Nephron progenitor cell (in vitro differentiated cells): ENCODE measurements around the gene GABRD.
A peak's percentile ranks its signal among the peaks of the same experiment; 100 is the strongest.

Experiments used
- DNase-seq: peaks from one replicate; pipeline ENCODE4 v3.0.0; 2021
- H3K27ac Mint-ChIP-seq: 2 replicates; pipeline ENCODE4 v1.8.0; 2021; ENCODE audit warnings: mild to moderate bottlenecking, moderate library complexity, mixed read lengths
- H3K27me3 Mint-ChIP-seq: 2 replicates; pipeline ENCODE4 v1.8.0; 2021; ENCODE audit warnings: mild to moderate bottlenecking, low read depth, mixed read lengths; ENCODE audit not compliant: poor library complexity
- H3K36me3 Mint-ChIP-seq: 2 replicates; pipeline ENCODE4 v1.8.0; 2021; ENCODE audit warnings: low read depth, mixed read lengths
- H3K4me1 Mint-ChIP-seq: 2 replicates; pipeline ENCODE4 v1.8.0; 2021; ENCODE audit warnings: mixed read lengths
- H3K4me3 Mint-ChIP-seq: 2 replicates; pipeline ENCODE4 v1.8.0; 2021; ENCODE audit warnings: mild to moderate bottlenecking, moderate library complexity, mixed read lengths
- H3K9me3 Mint-ChIP-seq: 2 replicates; pipeline ENCODE4 v1.8.0; 2021; ENCODE audit warnings: mild to moderate bottlenecking, moderate library complexity, mixed read lengths
- TF ChIP-seq, protein P1 (sequence below): fragments of 200-600 bp; sonication (generic); IDR thresholded peaks from 2 replicates; pipeline ENCODE4 v1.5.0; 2021; ENCODE audit warnings: antibody characterized with exemption

GABRD gene

DNA sequence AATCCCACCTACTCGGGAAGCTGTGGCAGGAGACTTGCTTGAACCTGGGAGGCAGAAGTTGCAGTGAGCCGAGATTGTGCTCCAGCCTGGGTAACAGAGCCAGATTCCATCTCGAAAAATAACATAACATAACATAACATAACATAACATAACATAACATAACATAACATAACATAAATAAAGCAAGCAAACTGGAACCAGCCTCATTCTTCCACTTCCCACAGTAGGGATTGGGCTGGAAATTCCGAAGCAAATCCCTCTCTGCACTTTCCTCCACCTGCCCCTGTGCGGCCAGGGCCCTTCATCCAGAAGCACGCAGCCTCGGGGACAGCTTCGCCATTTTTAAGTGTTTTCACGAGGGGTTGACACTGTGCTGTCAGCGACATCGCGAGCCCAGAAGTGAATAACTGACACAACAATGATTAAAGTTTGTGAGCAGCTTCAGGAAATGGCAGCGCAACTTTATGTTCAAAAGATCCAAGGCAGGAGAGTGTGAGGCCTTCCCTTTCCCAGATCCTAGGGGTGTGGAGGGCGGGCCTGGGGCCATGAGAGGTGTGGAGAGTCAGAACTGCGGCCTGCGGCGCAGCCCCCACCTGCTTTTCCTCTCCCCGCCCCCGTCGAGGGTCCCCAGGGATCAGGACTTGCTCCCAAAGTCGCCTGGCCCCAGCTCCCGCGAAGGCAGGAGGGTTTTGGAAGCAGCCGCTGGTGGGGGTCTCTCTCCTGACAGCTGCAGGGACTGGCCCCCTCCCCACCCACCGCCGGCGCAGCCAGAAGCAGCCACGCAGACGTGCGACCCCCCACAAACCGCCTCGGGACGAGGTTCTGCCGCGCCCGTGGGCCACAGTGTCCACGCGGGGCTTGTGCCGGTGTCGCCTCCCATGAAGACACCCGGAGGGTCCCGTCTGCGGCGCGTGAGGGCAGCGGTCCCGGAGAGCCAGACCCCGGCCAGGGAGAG, 651 bp upstream of the GABRD start:
- Mint-ChIP-seq H3K27ac (no peak overlapping the region), H3K4me1 (peaks cover 10% of the 10 kb centered on the region), H3K9me3 (no peaks in the 10 kb centered on the region), H3K27me3 (peaks cover 86% of the 10 kb centered on the region), H3K36me3 (no peaks in the 10 kb centered on the region), H3K4me3 (peak overlapping the region; percentile 79)
- TF ChIP-seq, protein P1, sequence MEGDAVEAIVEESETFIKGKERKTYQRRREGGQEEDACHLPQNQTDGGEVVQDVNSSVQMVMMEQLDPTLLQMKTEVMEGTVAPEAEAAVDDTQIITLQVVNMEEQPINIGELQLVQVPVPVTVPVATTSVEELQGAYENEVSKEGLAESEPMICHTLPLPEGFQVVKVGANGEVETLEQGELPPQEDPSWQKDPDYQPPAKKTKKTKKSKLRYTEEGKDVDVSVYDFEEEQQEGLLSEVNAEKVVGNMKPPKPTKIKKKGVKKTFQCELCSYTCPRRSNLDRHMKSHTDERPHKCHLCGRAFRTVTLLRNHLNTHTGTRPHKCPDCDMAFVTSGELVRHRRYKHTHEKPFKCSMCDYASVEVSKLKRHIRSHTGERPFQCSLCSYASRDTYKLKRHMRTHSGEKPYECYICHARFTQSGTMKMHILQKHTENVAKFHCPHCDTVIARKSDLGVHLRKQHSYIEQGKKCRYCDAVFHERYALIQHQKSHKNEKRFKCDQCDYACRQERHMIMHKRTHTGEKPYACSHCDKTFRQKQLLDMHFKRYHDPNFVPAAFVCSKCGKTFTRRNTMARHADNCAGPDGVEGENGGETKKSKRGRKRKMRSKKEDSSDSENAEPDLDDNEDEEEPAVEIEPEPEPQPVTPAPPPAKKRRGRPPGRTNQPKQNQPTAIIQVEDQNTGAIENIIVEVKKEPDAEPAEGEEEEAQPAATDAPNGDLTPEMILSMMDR: no peak
- DNase-seq: peak; percentile 35

DNA sequence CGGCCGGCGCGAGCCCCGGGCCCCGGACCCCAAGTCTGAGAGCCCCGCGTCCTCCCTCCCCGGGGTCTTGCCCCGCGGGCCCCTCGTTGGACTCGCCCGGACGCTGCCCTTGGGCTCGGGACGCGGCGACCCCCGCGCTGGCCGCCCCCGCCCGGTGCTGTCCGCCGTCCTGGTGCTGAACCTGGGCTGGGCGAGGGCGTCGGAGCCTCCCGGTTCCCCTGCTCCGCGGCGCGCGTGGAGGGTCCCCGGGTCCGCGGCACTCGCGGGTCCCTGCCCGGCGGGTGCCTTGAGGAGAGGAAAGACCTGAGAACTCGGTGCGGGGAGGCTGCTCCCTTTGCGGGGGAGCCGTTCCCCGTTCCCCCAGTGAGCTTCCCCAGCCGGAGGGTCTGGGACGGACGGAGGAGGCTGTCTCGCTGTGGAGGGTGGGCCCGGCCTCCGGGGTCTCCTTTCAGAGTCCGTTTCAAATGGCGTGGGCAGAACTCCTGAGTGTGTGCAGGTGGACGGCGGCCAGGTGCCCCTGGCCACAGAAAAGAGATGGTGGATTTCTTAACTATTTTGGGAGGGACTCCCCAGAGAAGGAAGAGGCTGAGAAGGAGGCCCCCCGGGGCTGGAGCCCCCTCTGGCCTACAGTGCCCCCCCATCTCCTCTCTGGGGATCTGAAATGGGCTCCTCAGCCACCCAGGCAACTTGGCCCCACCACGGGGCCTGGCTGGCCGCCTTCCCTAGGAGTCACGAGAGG, 595 bp downstream of the GABRD start:
- no peaks in the 10 kb centered on the region for H3K9me3 Mint-ChIP-seq
- H3K27ac Mint-ChIP-seq: no peak overlapping the region
- H3K36me3 Mint-ChIP-seq: no peaks in the 10 kb centered on the region
- peak; percentile 86 for DNase-seq
- peaks cover 77% of the 10 kb centered on the region for H3K27me3 Mint-ChIP-seq
- no peak overlapping the region for H3K4me3 Mint-ChIP-seq
- peaks cover 10% of the 10 kb centered on the region for H3K4me1 Mint-ChIP-seq
- TF ChIP-seq, protein P1: no peak

DNA sequence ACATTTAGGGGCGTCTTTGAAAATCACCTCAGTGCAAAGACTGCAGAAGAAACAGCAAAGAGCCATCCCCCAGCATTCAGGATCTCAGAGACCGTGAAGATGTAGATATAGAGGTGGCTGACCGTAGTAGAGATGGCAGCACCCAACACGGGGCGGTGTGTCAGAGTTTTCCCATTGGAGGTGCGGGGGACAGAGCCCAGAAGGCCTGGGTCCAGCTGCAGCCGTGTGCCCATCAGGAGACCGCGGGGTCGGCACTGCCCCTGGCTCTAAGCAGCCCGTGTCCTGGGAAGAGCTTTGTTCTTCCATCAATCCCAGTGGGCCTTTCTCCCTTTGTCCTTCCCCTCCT, 1.1 kb downstream of the GABRD start:
- DNase-seq: no peak
- no peaks in the 10 kb centered on the region for H3K9me3 Mint-ChIP-seq
- H3K4me3 Mint-ChIP-seq: no peak overlapping the region
- H3K36me3 Mint-ChIP-seq: no peaks in the 10 kb centered on the region
- TF ChIP-seq, protein P1: no peak
- no peak overlapping the region for H3K27ac Mint-ChIP-seq
- H3K4me1 Mint-ChIP-seq: peaks cover 10% of the 10 kb centered on the region
- peaks cover 72% of the 10 kb centered on the region for H3K27me3 Mint-ChIP-seq

DNA sequence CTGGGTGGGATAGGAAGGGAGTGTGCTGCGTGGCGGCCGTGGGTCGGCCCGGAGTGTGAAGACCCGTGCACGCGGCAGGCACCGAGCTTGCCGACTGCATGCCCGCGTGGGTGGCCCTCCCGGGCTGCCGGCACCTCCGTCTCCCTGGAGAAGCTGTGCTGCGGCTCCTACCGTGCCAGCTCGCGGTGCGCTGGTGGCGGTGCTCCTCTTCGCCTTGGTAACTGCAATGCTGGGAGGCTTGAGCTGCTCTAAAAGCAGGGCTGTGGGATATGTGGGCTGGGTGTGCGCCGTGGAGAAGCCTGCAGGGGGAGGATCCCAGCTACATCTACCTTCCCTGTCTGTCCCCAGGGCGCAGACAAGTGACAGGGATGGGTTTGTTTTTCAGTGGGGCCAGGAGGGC, 2.4 kb downstream of the GABRD start:
- no peak overlapping the region for H3K4me3 Mint-ChIP-seq
- TF ChIP-seq, protein P1: no peak
- H3K27ac Mint-ChIP-seq: no peak overlapping the region
- H3K4me1 Mint-ChIP-seq: peaks cover 10% of the 10 kb centered on the region
- no peak for DNase-seq
- peaks cover 62% of the 10 kb centered on the region for H3K27me3 Mint-ChIP-seq
- no peaks in the 10 kb centered on the region for H3K36me3 Mint-ChIP-seq
- no peaks in the 10 kb centered on the region for H3K9me3 Mint-ChIP-seq

DNA sequence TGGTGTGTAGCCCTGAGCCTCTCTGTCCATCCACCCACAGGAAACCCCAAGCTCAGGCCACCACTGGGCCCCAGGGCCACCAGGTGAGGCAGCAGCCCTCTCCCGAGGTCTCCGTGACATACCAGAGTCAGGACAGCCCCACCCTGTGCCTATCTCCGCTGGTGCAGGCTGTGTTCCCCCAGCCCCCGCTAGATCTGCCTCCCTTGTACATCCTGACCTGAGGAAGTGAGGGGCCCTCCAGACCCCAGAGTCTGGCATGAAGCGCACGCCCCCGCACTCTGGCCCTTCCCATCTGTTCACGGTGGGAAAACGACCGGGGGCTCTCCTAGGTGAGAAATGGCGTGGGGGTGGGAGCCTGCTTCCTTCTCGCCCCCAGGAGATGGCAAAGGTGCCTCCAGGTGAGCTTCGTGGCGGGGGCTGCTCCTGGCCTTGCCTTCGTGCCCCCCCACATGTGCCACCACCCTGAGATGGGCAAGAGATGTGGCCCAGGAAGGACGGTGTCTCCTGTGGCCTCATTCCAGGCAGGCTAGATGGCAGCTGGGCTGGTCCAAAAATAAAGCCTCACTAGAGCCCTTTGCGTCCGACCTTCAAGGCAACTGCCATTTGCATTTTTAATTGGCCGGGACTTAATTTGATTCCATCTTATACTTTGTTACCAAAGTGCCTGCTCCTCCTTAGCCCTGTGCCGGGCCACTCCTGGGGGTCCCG, 3.1 kb downstream of the GABRD start:
- H3K4me1 Mint-ChIP-seq: peaks cover 9% of the 10 kb centered on the region
- peaks cover 55% of the 10 kb centered on the region for H3K27me3 Mint-ChIP-seq
- no peak overlapping the region for H3K4me3 Mint-ChIP-seq
- H3K9me3 Mint-ChIP-seq: no peaks in the 10 kb centered on the region
- H3K27ac Mint-ChIP-seq: no peak overlapping the region
- H3K36me3 Mint-ChIP-seq: no peaks in the 10 kb centered on the region
- TF ChIP-seq, protein P1: no peak
- no peak for DNase-seq
